DOHH2 (cell line): Measurements from ENCODE around the gene RNF149.

Source experiments
- H3F3A ChIP-seq: fragments of 200-600 bp; sonication (generic), shearing (Covaris generic); 2 replicates; pipeline ENCODE4 v1.6.0; 2016; ENCODE audit warnings: antibody characterized with exemption, mild to moderate bottlenecking; ENCODE audit not compliant: control insufficient read depth, insufficient read depth
- H3K27ac ChIP-seq: fragments of 200-600 bp; sonication (generic); 2 replicates; pipeline ENCODE4 v1.5.1; 2014; ENCODE audit warnings: low read depth, mild to moderate bottlenecking, low read length, moderate library complexity
- H3K27me3 ChIP-seq: fragments of 200-600 bp; sonication (generic); 2 replicates; pipeline ENCODE4 v1.6.1; 2014; ENCODE audit warnings: mild to moderate bottlenecking, low read length, mixed read lengths; ENCODE audit not compliant: control insufficient read depth
- H3K36me3 ChIP-seq: fragments of 200-600 bp; sonication (generic); 2 replicates; pipeline ENCODE4 v1.6.1; 2014; ENCODE audit warnings: mild to moderate bottlenecking, low read length, moderate library complexity, mixed read lengths; ENCODE audit not compliant: control insufficient read depth
- H3K4me1 ChIP-seq: fragments of 200-600 bp; sonication (generic); 2 replicates; pipeline ENCODE4 v1.6.1; 2014; ENCODE audit warnings: mild to moderate bottlenecking, low read length, mixed read lengths; ENCODE audit not compliant: control insufficient read depth
- H3K4me2 ChIP-seq: fragments of 200-600 bp; sonication (generic); 2 replicates; pipeline ENCODE4 v1.6.0; 2014; ENCODE audit warnings: mild to moderate bottlenecking, low read length, moderate library complexity
- H3K4me3 ChIP-seq: fragments of 200-600 bp; sonication (generic); 2 replicates; pipeline ENCODE4 v1.5.1; 2014; ENCODE audit warnings: mild to moderate bottlenecking, low read length, mixed read lengths
- H3K79me2 ChIP-seq: fragments of 200-600 bp; sonication (generic); 2 replicates; pipeline ENCODE4 v1.6.1; 2014; ENCODE audit warnings: mild to moderate bottlenecking, low read length, mixed read lengths; ENCODE audit not compliant: control insufficient read depth
- H3K9me2 ChIP-seq: fragments of 200-600 bp; sonication (generic); replicated peaks from 2 replicates; pipeline ENCODE4 v1.6.1; 2014; ENCODE audit warnings: mild to moderate bottlenecking, low read length, mixed read lengths; ENCODE audit not compliant: control insufficient read depth
- H3K9me3 ChIP-seq: fragments of 200-600 bp; sonication (generic); 2 replicates; pipeline ENCODE4 v1.6.1; 2014; ENCODE audit warnings: antibody characterized with exemption, low read length, mixed read lengths; ENCODE audit not compliant: control insufficient read depth, insufficient read depth
- H4K20me1 ChIP-seq: fragments of 200-600 bp; sonication (generic); 2 replicates; pipeline ENCODE4 v1.6.0; 2014; ENCODE audit warnings: low read depth, mild to moderate bottlenecking, antibody characterized with exemption, low read length, moderate library complexity; ENCODE audit not compliant: control insufficient read depth, insufficient read depth
- CTCF ChIP-seq: fragments of 200-600 bp; sonication (generic); IDR thresholded peaks from one replicate; pipeline ENCODE4 v1.5.1; 2014; ENCODE audit warnings: antibody characterized with exemption, mild to moderate bottlenecking, low read depth, low read length; ENCODE audit not compliant: poor library complexity, severe bottlenecking
- EZH2phosphoT487 ChIP-seq: fragments of 200-600 bp; sonication (generic); IDR thresholded peaks from 2 replicates; pipeline ENCODE4 v1.6.1; 2017; ENCODE audit warnings: borderline replicate concordance, mild to moderate bottlenecking, antibody characterized with exemption, low read length, moderate library complexity, mixed read lengths

The RNF149 gene

GRCh38 chr2:101300164-101300563 lies 8.3 kb downstream of the RNF149 start:
- Histone ChIP-seq H3K4me1 (no peaks in the 10 kb centered on the region), H3K27me3 (no peaks in the 10 kb centered on the region), H3F3A (no peaks in the 10 kb centered on the region), H4K20me1 (0 out of 2 replicates have a peak, but pooled peaks cover 9% of the 10 kb centered on the region), H3K9me2 (no peaks in the 10 kb centered on the region), H3K79me2 (peaks cover 45% of the 10 kb centered on the region), H3K4me3 (no peak overlapping the region), H3K27ac (no peak overlapping the region), H3K9me3 (no peaks in the 10 kb centered on the region), H3K36me3 (no peaks in the 10 kb centered on the region), H3K4me2 (no peak overlapping the region)
- TF ChIP-seq CTCF (no peak), EZH2phosphoT487 (no peak)

GRCh38 chr2:101299604-101300003 lies 8.9 kb downstream of the RNF149 start:
- Histone ChIP-seq H3K9me3 (no peaks in the 10 kb centered on the region), H3K4me3 (no peak overlapping the region), H4K20me1 (0 out of 2 replicates have a peak, but pooled peaks cover 9% of the 10 kb centered on the region), H3K79me2 (peaks cover 43% of the 10 kb centered on the region), H3K36me3 (no peaks in the 10 kb centered on the region), H3F3A (no peaks in the 10 kb centered on the region), H3K27ac (no peak overlapping the region), H3K27me3 (no peaks in the 10 kb centered on the region), H3K4me2 (no peak overlapping the region), H3K9me2 (no peaks in the 10 kb centered on the region), H3K4me1 (no peaks in the 10 kb centered on the region)
- no peak for TF ChIP-seq EZH2phosphoT487
- TF ChIP-seq CTCF: no peak

GRCh38 chr2:101297383-101297782 lies 11.1 kb downstream of the RNF149 start:
- Histone ChIP-seq H3K4me1 (no peaks in the 10 kb centered on the region), H3K4me2 (no peak overlapping the region), H3K9me3 (no peaks in the 10 kb centered on the region), H3K27ac (no peak overlapping the region), H3F3A (no peaks in the 10 kb centered on the region), H3K27me3 (no peaks in the 10 kb centered on the region), H4K20me1 (0 out of 2 replicates have a peak, but pooled peaks cover 9% of the 10 kb centered on the region), H3K9me2 (no peaks in the 10 kb centered on the region), H3K79me2 (peaks cover 32% of the 10 kb centered on the region), H3K36me3 (no peaks in the 10 kb centered on the region), H3K4me3 (no peak overlapping the region)
- no peak for TF ChIP-seq EZH2phosphoT487
- TF ChIP-seq CTCF: no peak
